ENCODE results near the gene MT2A. TPM values are rescaled to one million over a fixed set of nuclear protein-coding genes. Genes with fewer than 3 reads are reported as not detected.

The MT2A gene
- total and polyA plus RNA-seq, 4 donors, result 146 to 1,681 (median 847) TPM

GRCh38 chr16:56645311-56645710 is 36.9 kb downstream of the MT2A start:
- no peaks in the 10 kb centered on the region for H3K36me3 ChIP-seq (ENCODE audit: control insufficient read depth in 1 of 2, insufficient read depth in 2 of 2, low read length in 1 of 2)
- H3K4me1 ChIP-seq (ENCODE audit: control insufficient read depth in 1 of 2, insufficient read depth in 2 of 2, low read length in 2 of 2), result no peaks in the 10 kb centered on the region
- intact Hi-C loops (cut with DNase I), result no loop called here
- ATAC-seq (ENCODE audit: low FRiP score) (no peak), DNase-seq (no peak)
- H3K27me3 ChIP-seq (ENCODE audit: control insufficient read depth in 1 of 2, insufficient read depth in 2 of 2, low read length in 1 of 2), result no peaks in the 10 kb centered on the region
- no peaks in the 10 kb centered on the region for H3K9me3 ChIP-seq (ENCODE audit: control insufficient read depth, low read length)
- no peak overlapping the region for H3K27ac ChIP-seq (ENCODE audit: low read depth in 1 of 2, low read length in 2 of 2)
- WGBS, 2 donors, result 90 to 94% methylated on average over 1 of the region's 1 CpG
- no peak overlapping the region for H3K4me3 ChIP-seq (ENCODE audit: low read length in 2 of 2)

DNA sequence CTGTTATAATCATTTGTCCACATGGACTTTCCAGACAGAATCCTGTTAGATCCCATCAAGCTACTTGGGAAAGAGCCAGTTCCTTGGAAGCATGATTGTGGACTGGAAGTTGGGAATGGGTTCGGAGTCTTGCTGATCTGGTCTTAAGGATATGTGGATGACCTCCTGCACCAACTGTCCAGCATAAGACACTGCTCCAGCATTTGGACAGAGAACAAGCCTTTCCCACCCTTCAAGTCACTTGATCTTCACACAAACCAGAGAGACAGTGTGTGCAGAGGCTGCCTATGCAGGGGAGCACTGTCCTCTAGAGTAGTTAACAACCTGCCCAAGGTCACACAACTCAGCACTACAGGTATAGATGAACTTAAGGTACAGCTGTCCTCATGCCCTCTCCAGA is 37.5 kb downstream of the MT2A start:
- DNase-seq (no peak), ATAC-seq (ENCODE audit: low FRiP score) (no peak)
- Histone ChIP-seq H3K36me3 (ENCODE audit: control insufficient read depth in 1 of 2, insufficient read depth in 2 of 2, low read length in 1 of 2) (no peaks in the 10 kb centered on the region), H3K4me1 (ENCODE audit: control insufficient read depth in 1 of 2, insufficient read depth in 2 of 2, low read length in 2 of 2) (no peaks in the 10 kb centered on the region), H3K4me3 (ENCODE audit: low read length in 2 of 2) (no peak overlapping the region), H3K9me3 (ENCODE audit: control insufficient read depth, low read length) (no peaks in the 10 kb centered on the region), H3K27ac (ENCODE audit: low read depth in 1 of 2, low read length in 2 of 2) (no peak overlapping the region), H3K27me3 (ENCODE audit: control insufficient read depth in 1 of 2, insufficient read depth in 2 of 2, low read length in 1 of 2) (no peaks in the 10 kb centered on the region)
- WGBS, 2 donors, result 0 to 5% methylated on average over 1 of the region's 1 CpG
- intact Hi-C loops (cut with DNase I), result no loop called here

GRCh38 chr16:56647641-56648431 is 39.5 kb downstream of the MT2A start:
- DNase-seq, result no peak
- Histone ChIP-seq H3K4me1 (ENCODE audit: control insufficient read depth in 1 of 2, insufficient read depth in 2 of 2, low read length in 2 of 2) (no peaks in the 10 kb centered on the region), H3K27ac (ENCODE audit: low read depth in 1 of 2, low read length in 2 of 2) (no peak overlapping the region), H3K27me3 (ENCODE audit: control insufficient read depth in 1 of 2, insufficient read depth in 2 of 2, low read length in 1 of 2) (no peaks in the 10 kb centered on the region), H3K4me3 (ENCODE audit: low read length in 2 of 2) (no peak overlapping the region), H3K9me3 (ENCODE audit: control insufficient read depth, low read length) (no peaks in the 10 kb centered on the region), H3K36me3 (ENCODE audit: control insufficient read depth in 1 of 2, insufficient read depth in 2 of 2, low read length in 1 of 2) (no peaks in the 10 kb centered on the region)
- 49 to 56% methylated on average over 33 of the region's 33 CpGs for WGBS, 2 donors
- intact Hi-C loops (cut with DNase I), result no loop called here
- ATAC-seq (ENCODE audit: low FRiP score), result no peak

GRCh38 chr16:56649271-56649670 is 40.9 kb downstream of the MT2A start:
- no peak overlapping the region for H3K27ac ChIP-seq (ENCODE audit: low read depth in 1 of 2, low read length in 2 of 2)
- no peaks in the 10 kb centered on the region for H3K4me1 ChIP-seq (ENCODE audit: control insufficient read depth in 1 of 2, insufficient read depth in 2 of 2, low read length in 2 of 2)
- H3K9me3 ChIP-seq (ENCODE audit: control insufficient read depth, low read length), result no peaks in the 10 kb centered on the region
- intact Hi-C loops (cut with DNase I), result no loop called here
- H3K36me3 ChIP-seq (ENCODE audit: control insufficient read depth in 1 of 2, insufficient read depth in 2 of 2, low read length in 1 of 2), result no peaks in the 10 kb centered on the region
- WGBS, 2 donors, result 94 to 97% methylated on average over 2 of the region's 2 CpGs
- no peak for DNase-seq
- no peaks in the 10 kb centered on the region for H3K27me3 ChIP-seq (ENCODE audit: control insufficient read depth in 1 of 2, insufficient read depth in 2 of 2, low read length in 1 of 2)
- no peak overlapping the region for H3K4me3 ChIP-seq (ENCODE audit: low read length in 2 of 2)
- no peak for ATAC-seq (ENCODE audit: low FRiP score)

- H3K27me3 ChIP-seq (ENCODE audit: control insufficient read depth in 1 of 2, insufficient read depth in 2 of 2, low read length in 1 of 2), result no peaks in the 10 kb centered on the region
- no peaks in the 10 kb centered on the region for H3K36me3 ChIP-seq (ENCODE audit: control insufficient read depth in 1 of 2, insufficient read depth in 2 of 2, low read length in 1 of 2)
- no peak for ATAC-seq (ENCODE audit: low FRiP score)
- H3K27ac ChIP-seq (ENCODE audit: low read depth in 1 of 2, low read length in 2 of 2), result no peak overlapping the region
- 88% methylated on average over 3 of the region's 3 CpGs for WGBS, 2 donors
- no peak overlapping the region for H3K4me3 ChIP-seq (ENCODE audit: low read length in 2 of 2)
- no peaks in the 10 kb centered on the region for H3K9me3 ChIP-seq (ENCODE audit: control insufficient read depth, low read length)
- H3K4me1 ChIP-seq (ENCODE audit: control insufficient read depth in 1 of 2, insufficient read depth in 2 of 2, low read length in 2 of 2), result no peaks in the 10 kb centered on the region
- intact Hi-C loops (cut with DNase I), result no loop called here
- DNase-seq, result no peak
Measured at GRCh38 chr16:56649820-56650219, 41.4 kb downstream of the MT2A start.

GRCh38 chr16:56651586-56651985 is 43.2 kb downstream of the MT2A start, which contains the start of gene MT1B:
Gene MT1B (plus strand): TSS chr16:56651886. CDS start chr16:56651954, 68 bp downstream.
- H3K36me3 ChIP-seq (ENCODE audit: control insufficient read depth in 1 of 2, insufficient read depth in 2 of 2, low read length in 1 of 2), result no peaks in the 10 kb centered on the region
- 74% methylated on average over 7 of the region's 7 CpGs for WGBS, 2 donors
- H3K27ac ChIP-seq (ENCODE audit: low read depth in 1 of 2, low read length in 2 of 2), result no peak within 1 kb of the TSS
- no peak within 1 kb of the TSS for H3K4me3 ChIP-seq (ENCODE audit: low read length in 2 of 2)
- DNase-seq, result no peak
- H3K27me3 ChIP-seq (ENCODE audit: control insufficient read depth in 1 of 2, insufficient read depth in 2 of 2, low read length in 1 of 2), result no peaks in the 10 kb centered on the region
- H3K4me1 ChIP-seq (ENCODE audit: control insufficient read depth in 1 of 2, insufficient read depth in 2 of 2, low read length in 2 of 2), result no peaks in the 10 kb centered on the region
- intact Hi-C loops (cut with DNase I), result no loop called here
- ATAC-seq (ENCODE audit: low FRiP score), result peak; percentile 49
- H3K9me3 ChIP-seq (ENCODE audit: control insufficient read depth, low read length), result no peaks in the 10 kb centered on the region

DNA sequence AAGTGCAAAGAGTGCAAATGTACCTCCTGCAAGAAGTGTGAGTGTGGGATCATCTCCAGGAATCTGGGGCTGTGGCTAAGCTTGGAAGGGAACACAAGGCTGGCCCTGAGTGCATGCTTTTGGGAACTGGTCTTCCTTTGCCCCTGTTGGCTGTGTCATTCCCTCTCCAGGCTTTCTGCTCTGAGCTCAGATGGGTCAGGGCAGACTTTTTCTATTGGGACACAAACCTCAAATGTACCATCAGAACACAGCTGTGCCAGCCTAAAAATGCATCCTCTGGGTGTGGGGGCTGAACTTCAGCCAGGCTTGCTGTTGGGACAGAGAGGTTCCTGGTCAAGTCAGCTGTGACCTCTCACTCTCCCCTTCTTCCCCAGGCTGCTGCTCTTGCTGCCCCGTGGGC is 44.2 kb downstream of the MT2A start:
- Histone ChIP-seq H3K36me3 (ENCODE audit: control insufficient read depth in 1 of 2, insufficient read depth in 2 of 2, low read length in 1 of 2) (no peaks in the 10 kb centered on the region), H3K27ac (ENCODE audit: low read depth in 1 of 2, low read length in 2 of 2) (no peak overlapping the region), H3K27me3 (ENCODE audit: control insufficient read depth in 1 of 2, insufficient read depth in 2 of 2, low read length in 1 of 2) (no peaks in the 10 kb centered on the region), H3K4me1 (ENCODE audit: control insufficient read depth in 1 of 2, insufficient read depth in 2 of 2, low read length in 2 of 2) (no peaks in the 10 kb centered on the region), H3K4me3 (ENCODE audit: low read length in 2 of 2) (no peak overlapping the region), H3K9me3 (ENCODE audit: control insufficient read depth, low read length) (no peaks in the 10 kb centered on the region)
- WGBS, 2 donors, result 36 to 59% methylated on average over 1 of the region's 1 CpG
- intact Hi-C loops (cut with DNase I), result no loop called here
- ATAC-seq (ENCODE audit: low FRiP score) (no peak), DNase-seq (no peak)

GRCh38 chr16:56653218-56653617 is 44.8 kb downstream of the MT2A start:
- H3K27me3 ChIP-seq (ENCODE audit: control insufficient read depth in 1 of 2, insufficient read depth in 2 of 2, low read length in 1 of 2), result no peaks in the 10 kb centered on the region
- no peaks in the 10 kb centered on the region for H3K9me3 ChIP-seq (ENCODE audit: control insufficient read depth, low read length)
- ATAC-seq (ENCODE audit: low FRiP score) (no peak), DNase-seq (no peak)
- WGBS, 2 donors, result 81 to 88% methylated on average over 7 of the region's 7 CpGs
- no peak overlapping the region for H3K27ac ChIP-seq (ENCODE audit: low read depth in 1 of 2, low read length in 2 of 2)
- intact Hi-C loops (cut with DNase I), result no loop called here
- H3K4me3 ChIP-seq (ENCODE audit: low read length in 2 of 2), result no peak overlapping the region
- no peaks in the 10 kb centered on the region for H3K4me1 ChIP-seq (ENCODE audit: control insufficient read depth in 1 of 2, insufficient read depth in 2 of 2, low read length in 2 of 2)
- no peaks in the 10 kb centered on the region for H3K36me3 ChIP-seq (ENCODE audit: control insufficient read depth in 1 of 2, insufficient read depth in 2 of 2, low read length in 1 of 2)

- Histone ChIP-seq H3K36me3 (ENCODE audit: control insufficient read depth in 1 of 2, insufficient read depth in 2 of 2, low read length in 1 of 2) (no peaks in the 10 kb centered on the region), H3K9me3 (ENCODE audit: control insufficient read depth, low read length) (no peaks in the 10 kb centered on the region), H3K27ac (ENCODE audit: low read depth in 1 of 2, low read length in 2 of 2) (no peak within 1 kb of the TSS), H3K27me3 (ENCODE audit: control insufficient read depth in 1 of 2, insufficient read depth in 2 of 2, low read length in 1 of 2) (no peaks in the 10 kb centered on the region), H3K4me3 (ENCODE audit: low read length in 2 of 2) (peak within 1 kb of the TSS; percentile 27 to 29), H3K4me1 (ENCODE audit: control insufficient read depth in 1 of 2, insufficient read depth in 2 of 2, low read length in 2 of 2) (no peaks in the 10 kb centered on the region)
- intact Hi-C loops (cut with DNase I), result no loop called here
- WGBS, 2 donors, result 1 to 2% methylated on average over 44 to 46 of the region's 46 CpGs
- DNase-seq, result peak; percentile 85 to 89
- ATAC-seq (ENCODE audit: low FRiP score), result peak; percentile 86
Measured at GRCh38 chr16:56657555-56658326, 49.4 kb downstream of the MT2A start, which contains the start of gene MT1F. Gene MT1F (plus strand): TSS chr16:56657959. CDS start chr16:56658059, 100 bp downstream.

Data from aorta (tissue), 5 donors.